HFFc6 (cell line): ENCODE data around the gene LCN10. TPM values are rescaled to one million over a fixed set of nuclear protein-coding genes. Genes with fewer than 3 reads are reported as not detected.

Experiments used
- DNase-seq: peaks from one replicate; pipeline ENCODE4 v3.0.0-alpha.2; 2018
- H3K27ac Mint-ChIP-seq: 2 replicates; pipeline ENCODE4 v1.8.0; 2020; ENCODE audit warnings: mild to moderate bottlenecking, mixed read lengths
- H3K27me3 Mint-ChIP-seq: 2 replicates; pipeline ENCODE4 v1.8.0; 2021; ENCODE audit warnings: mild to moderate bottlenecking, moderate library complexity, mixed read lengths; ENCODE audit not compliant: insufficient read depth
- H3K36me3 Mint-ChIP-seq: 2 replicates; pipeline ENCODE4 v1.8.0; 2021; ENCODE audit warnings: low read depth, mixed read lengths
- H3K4me1 Mint-ChIP-seq: 2 replicates; pipeline ENCODE4 v1.8.0; 2020; ENCODE audit warnings: low read depth, mixed read lengths
- H3K4me3 Mint-ChIP-seq: 2 replicates; pipeline ENCODE4 v1.8.0; 2020; ENCODE audit warnings: mild to moderate bottlenecking, moderate library complexity, mixed read lengths
- H3K9me3 Mint-ChIP-seq: 2 replicates; pipeline ENCODE4 v1.8.0; 2020; ENCODE audit warnings: mild to moderate bottlenecking, mixed read lengths
- CTCF ChIP-seq: fragments of 200-600 bp; sonication (generic); IDR thresholded peaks from 2 replicates; pipeline ENCODE4 v1.5.0; 2021; ENCODE audit warnings: antibody characterized with exemption, mild to moderate bottlenecking
- total RNA-seq, 6 experiments: library from RNA; stranded (reverse); fragmentation: NEBNext Ultra II Directional; extraction: Animal tissue kit (Norgen Biotek cat#: 25700); gene quantifications; 2 replicates in 1 of 6; 3 replicates in 5 of 6; pipeline ENCODE4 v1.2.3, GENCODE V29; 2021

The LCN10 gene
- total RNA-seq, 6 experiments from 2014 or later = not detected

DNA sequence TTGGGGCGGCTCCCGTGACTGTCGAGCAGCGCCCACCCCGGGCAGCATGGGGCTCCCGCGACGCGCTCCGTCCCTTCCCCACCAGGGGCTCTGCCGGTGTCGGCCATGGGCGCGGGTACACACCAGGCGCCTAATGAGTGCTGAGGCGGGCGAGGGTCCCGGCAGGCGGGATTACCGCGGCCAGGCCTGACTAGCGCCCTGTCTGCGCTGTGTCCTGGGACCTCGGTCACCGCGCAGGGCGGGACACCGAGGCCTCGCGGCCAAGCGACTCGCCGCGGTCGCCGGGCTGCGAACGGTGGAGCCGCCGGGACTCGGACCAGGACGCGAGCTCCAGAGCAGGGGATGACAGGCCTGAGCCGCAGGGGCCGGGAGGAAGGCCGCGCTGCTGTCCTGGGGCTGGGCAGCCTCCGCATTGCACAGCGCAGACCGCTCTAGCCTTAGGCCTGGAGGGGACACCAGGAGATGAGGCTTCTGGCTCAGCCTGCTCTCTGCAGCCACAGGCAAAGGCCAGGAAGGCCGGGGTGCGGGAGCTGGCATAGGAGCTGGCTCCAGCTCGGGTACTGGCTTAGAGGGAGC is 14.1 kb downstream of the LCN10 start:
- no peak for TF ChIP-seq CTCF
- Mint-ChIP-seq H3K27ac (no peak overlapping the region), H3K27me3 (peaks cover 11% of the 10 kb centered on the region), H3K9me3 (peaks cover 5% of the 10 kb centered on the region; the same call in 1 of the 2 replicates), H3K4me3 (peak overlapping the region; percentile 74), H3K36me3 (peaks cover 26% of the 10 kb centered on the region), H3K4me1 (peaks cover 35% of the 10 kb centered on the region)
- peak; percentile 27 for DNase-seq

GRCh38 chr9:136728080-136728547 is 14.6 kb downstream of the LCN10 start:
- H3K36me3 Mint-ChIP-seq = peaks cover 29% of the 10 kb centered on the region
- TF ChIP-seq CTCF = peak; percentile 99
- H3K4me1 Mint-ChIP-seq = peaks cover 37% of the 10 kb centered on the region
- H3K4me3 Mint-ChIP-seq = peak overlapping the region; percentile 99
- peaks cover 5% of the 10 kb centered on the region; the same call in 1 of the 2 replicates for H3K9me3 Mint-ChIP-seq
- peak; percentile 88 for DNase-seq
- H3K27ac Mint-ChIP-seq = no peak overlapping the region
- peaks cover 11% of the 10 kb centered on the region for H3K27me3 Mint-ChIP-seq

GRCh38 chr9:136726631-136727191 is 16.0 kb downstream of the LCN10 start:
- peak; percentile 36 for DNase-seq
- H3K27me3 Mint-ChIP-seq = peaks cover 10% of the 10 kb centered on the region
- peaks cover 37% of the 10 kb centered on the region for H3K4me1 Mint-ChIP-seq
- peaks cover 5% of the 10 kb centered on the region; the same call in 1 of the 2 replicates for H3K9me3 Mint-ChIP-seq
- H3K4me3 Mint-ChIP-seq = peak overlapping the region; percentile 99
- H3K36me3 Mint-ChIP-seq = peaks cover 29% of the 10 kb centered on the region
- peak; percentile 73 for TF ChIP-seq CTCF
- H3K27ac Mint-ChIP-seq = peak overlapping the region; percentile 88

- H3K9me3 Mint-ChIP-seq = peaks cover 5% of the 10 kb centered on the region; the same call in 1 of the 2 replicates
- peaks cover 13% of the 10 kb centered on the region for H3K27me3 Mint-ChIP-seq
- peak overlapping the region; percentile 99 for H3K4me3 Mint-ChIP-seq
- DNase-seq = no peak
- H3K27ac Mint-ChIP-seq = peak overlapping the region; percentile 88
- H3K4me1 Mint-ChIP-seq = peaks cover 40% of the 10 kb centered on the region
- peaks cover 29% of the 10 kb centered on the region for H3K36me3 Mint-ChIP-seq
- TF ChIP-seq CTCF = no peak
Measured at GRCh38 chr9:136726118-136726517, 16.6 kb downstream of the LCN10 start.

- H3K4me1 Mint-ChIP-seq = peaks cover 44% of the 10 kb centered on the region
- H3K27ac Mint-ChIP-seq = no peak overlapping the region
- H3K36me3 Mint-ChIP-seq = peaks cover 29% of the 10 kb centered on the region
- peaks cover 14% of the 10 kb centered on the region for H3K27me3 Mint-ChIP-seq
- H3K4me3 Mint-ChIP-seq = peak overlapping the region; percentile 99
- DNase-seq = no peak
- peaks cover 5% of the 10 kb centered on the region; the same call in 1 of the 2 replicates for H3K9me3 Mint-ChIP-seq
- TF ChIP-seq CTCF = no peak
Measured at GRCh38 chr9:136725612-136726011, 17.1 kb downstream of the LCN10 start.
